HG03135 (cell line): Measurements from ENCODE around the gene PRH1.

ENCODE experiments used
- ATAC-seq: cut with Tn5 transposase; IDR thresholded peaks from one replicate; pipeline ENCODE4 v1.9.1; 2021; ENCODE audit warnings: mild to moderate bottlenecking, moderate library complexity; ENCODE audit not compliant: unreplicated experiment

PRH1 gene

DNA sequence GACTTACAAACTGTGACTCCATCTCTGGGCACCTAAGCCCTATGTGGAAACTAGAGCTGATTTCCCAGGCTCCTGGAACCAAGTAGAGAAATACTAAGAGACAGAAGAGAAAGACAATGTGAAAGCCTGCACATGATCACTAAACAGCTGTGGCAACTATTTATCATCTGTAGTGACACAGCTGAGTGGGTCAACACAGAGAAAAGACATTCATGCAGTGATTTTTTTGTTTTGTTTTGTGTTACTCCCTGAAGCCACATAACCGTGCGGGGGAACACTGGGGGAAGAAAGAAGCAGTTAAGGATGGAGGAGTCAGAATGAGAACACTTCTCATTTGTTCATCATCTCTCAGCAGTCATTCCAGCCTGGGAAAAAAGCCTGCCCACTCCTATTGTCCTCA lies 36.3 kb downstream of the PRH1 start:
- ATAC-seq: no peak

DNA sequence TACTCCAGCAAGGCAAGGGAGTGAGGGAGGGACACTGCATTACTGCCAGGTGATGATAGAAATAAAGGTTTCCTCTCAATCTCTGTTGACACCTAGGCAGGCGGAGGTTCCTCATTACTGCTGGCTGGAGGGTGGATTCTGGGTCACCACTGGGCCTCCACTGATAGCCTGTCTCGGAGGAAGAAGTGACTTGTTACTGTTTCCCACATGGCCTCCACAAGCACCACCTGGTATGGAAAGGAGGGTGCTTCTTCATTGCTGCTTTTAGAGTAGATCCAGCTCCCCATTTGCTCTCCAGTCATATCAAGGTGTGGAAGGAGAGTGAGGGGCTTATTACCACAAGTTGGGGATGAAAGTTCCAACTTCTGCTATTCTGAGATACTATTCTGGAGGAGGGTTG lies 41.2 kb downstream of the PRH1 start:
- no peak for ATAC-seq

DNA sequence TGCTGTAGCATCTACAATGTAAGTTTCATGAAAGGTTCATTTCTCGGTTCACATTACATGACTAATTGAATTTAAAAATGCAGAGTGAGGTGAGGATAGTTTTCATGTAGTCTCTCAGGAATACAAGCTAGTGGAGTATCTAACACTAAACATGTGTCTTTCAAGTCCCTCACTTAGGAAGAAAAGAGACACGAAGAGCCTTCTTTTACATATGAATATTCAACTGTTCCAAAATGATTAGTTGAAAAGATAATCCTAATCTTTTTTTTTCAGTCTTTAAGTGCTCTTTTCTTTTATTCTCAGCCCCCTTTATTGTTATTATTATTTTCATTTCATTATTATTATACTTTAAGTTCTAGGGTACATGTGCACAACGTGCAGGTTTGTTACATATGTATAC lies 45.6 kb downstream of the PRH1 start:
- no peak for ATAC-seq
